ENCODE data around the gene TBX19. TPM values are rescaled to one million over a fixed set of nuclear protein-coding genes. Genes with fewer than 3 reads are reported as not detected.

The TBX19 gene
- total RNA-seq, 2 experiments from 2014 or later, result 0.22 to 0.74 TPM

DNA sequence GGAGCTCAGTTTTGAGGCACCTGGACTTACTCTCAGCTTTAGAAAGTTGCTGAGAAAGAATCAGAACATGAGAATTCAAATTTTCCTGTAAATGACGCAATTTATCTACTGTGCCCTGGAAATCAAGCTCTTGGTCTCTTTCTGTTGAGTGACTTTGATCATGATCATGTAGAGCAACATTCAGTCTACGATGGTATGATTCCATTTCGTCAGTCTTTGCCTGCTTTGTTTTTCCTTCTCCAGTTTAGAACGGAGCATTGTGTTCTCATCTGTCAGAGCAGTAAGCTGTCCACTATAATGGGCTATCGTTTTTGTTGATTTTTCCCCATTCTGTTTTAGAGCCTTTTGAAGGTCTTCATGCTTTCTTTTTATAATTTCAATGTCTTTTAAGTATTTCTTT is 34.2 kb upstream of the TBX19 start:
- Histone ChIP-seq H3K36me3 (ENCODE audit: insufficient read depth, low read length) (peaks cover 85% of the 10 kb centered on the region), H3K9me3 (ENCODE audit: low read length) (no peaks in the 10 kb centered on the region), H3K27ac (ENCODE audit: low read depth, low read length, poor library complexity, severe bottlenecking) (no peak overlapping the region), H4K20me1 (ENCODE audit: insufficient read depth, low read length) (no peaks in the 10 kb centered on the region), H3K4me3 (ENCODE audit: low read depth, low read length, poor library complexity, severe bottlenecking) (no peak overlapping the region), H3K79me2 (ENCODE audit: insufficient read depth, low read depth, low read length) (peaks cover 6% of the 10 kb centered on the region; the same call in 1 of the 2 replicates), H3K4me2 (ENCODE audit: low read length) (no peak overlapping the region), H3K9me2 (ENCODE audit: insufficient read depth, low read length) (no peaks in the 10 kb centered on the region), H3K4me1 (ENCODE audit: insufficient read depth, low read length, poor library complexity, severe bottlenecking) (no peaks in the 10 kb centered on the region), H2AFZ (ENCODE audit: low read length) (no peak overlapping the region)
- CTCF ChIA-PET (ENCODE audit: unreplicated experiment), result no interaction called here
- POLR2A ChIA-PET, result interaction anchor here (0.6 to 1.2 kb wide), 4 partner anchors 8 to 118 kb away, joined by 3 to 5 read pairs (median 3); no protein-coding TSS in a partner anchor
- no peak for DNase-seq (ENCODE audit: low spot score)
- BruUV-seq (replicated peaks), result no TSS peak
- intact Hi-C loops (cut with micrococcal nuclease; ENCODE audit: unreplicated experiment), result no loop called here
- TF ChIP-seq, protein P1, sequence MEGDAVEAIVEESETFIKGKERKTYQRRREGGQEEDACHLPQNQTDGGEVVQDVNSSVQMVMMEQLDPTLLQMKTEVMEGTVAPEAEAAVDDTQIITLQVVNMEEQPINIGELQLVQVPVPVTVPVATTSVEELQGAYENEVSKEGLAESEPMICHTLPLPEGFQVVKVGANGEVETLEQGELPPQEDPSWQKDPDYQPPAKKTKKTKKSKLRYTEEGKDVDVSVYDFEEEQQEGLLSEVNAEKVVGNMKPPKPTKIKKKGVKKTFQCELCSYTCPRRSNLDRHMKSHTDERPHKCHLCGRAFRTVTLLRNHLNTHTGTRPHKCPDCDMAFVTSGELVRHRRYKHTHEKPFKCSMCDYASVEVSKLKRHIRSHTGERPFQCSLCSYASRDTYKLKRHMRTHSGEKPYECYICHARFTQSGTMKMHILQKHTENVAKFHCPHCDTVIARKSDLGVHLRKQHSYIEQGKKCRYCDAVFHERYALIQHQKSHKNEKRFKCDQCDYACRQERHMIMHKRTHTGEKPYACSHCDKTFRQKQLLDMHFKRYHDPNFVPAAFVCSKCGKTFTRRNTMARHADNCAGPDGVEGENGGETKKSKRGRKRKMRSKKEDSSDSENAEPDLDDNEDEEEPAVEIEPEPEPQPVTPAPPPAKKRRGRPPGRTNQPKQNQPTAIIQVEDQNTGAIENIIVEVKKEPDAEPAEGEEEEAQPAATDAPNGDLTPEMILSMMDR (conservative IDR thresholded peaks at IDR 0.05; ENCODE audit: low read length), result no peak
- no peak for TF ChIP-seq EZH2phosphoT487 (IDR thresholded peaks at IDR 0.05; ENCODE audit: borderline replicate concordance, low read depth, low read length)

GRCh38 chr1:168252204-168252733 is 28.4 kb upstream of the TBX19 start:
- Histone ChIP-seq H2AFZ (ENCODE audit: low read length) (no peak overlapping the region), H3K79me2 (ENCODE audit: insufficient read depth, low read depth, low read length) (no peaks in the 10 kb centered on the region; the same call in 1 of the 2 replicates), H3K9me3 (ENCODE audit: low read length) (peaks cover 4% of the 10 kb centered on the region; the same call in 1 of the 2 replicates), H3K4me1 (ENCODE audit: insufficient read depth, low read length, poor library complexity, severe bottlenecking) (no peaks in the 10 kb centered on the region), H3K4me2 (ENCODE audit: low read length) (no peak overlapping the region), H3K27ac (ENCODE audit: low read depth, low read length, poor library complexity, severe bottlenecking) (no peak overlapping the region), H4K20me1 (ENCODE audit: insufficient read depth, low read length) (no peaks in the 10 kb centered on the region), H3K4me3 (ENCODE audit: low read depth, low read length, poor library complexity, severe bottlenecking) (no peak overlapping the region), H3K36me3 (ENCODE audit: insufficient read depth, low read length) (peaks cover 64% of the 10 kb centered on the region), H3K9me2 (ENCODE audit: insufficient read depth, low read length) (no peaks in the 10 kb centered on the region)
- DNase-seq (ENCODE audit: low spot score), result no peak
- TF ChIP-seq, protein P1 (conservative IDR thresholded peaks at IDR 0.05; ENCODE audit: low read length), result no peak
- TF ChIP-seq EZH2phosphoT487 (IDR thresholded peaks at IDR 0.05; ENCODE audit: borderline replicate concordance, low read depth, low read length), result no peak
- CTCF ChIA-PET (ENCODE audit: unreplicated experiment), result no interaction called here
- BruUV-seq (replicated peaks), result no TSS peak
- intact Hi-C loops (cut with micrococcal nuclease; ENCODE audit: unreplicated experiment), result no loop called here
- POLR2A ChIA-PET, result interaction anchor here (0.9 to 1.6 kb wide), 3 partner anchors 17 to 28 kb away, joined by 3 to 6 read pairs (median 3); partner anchors contain the start of gene SFT2D2

DNA sequence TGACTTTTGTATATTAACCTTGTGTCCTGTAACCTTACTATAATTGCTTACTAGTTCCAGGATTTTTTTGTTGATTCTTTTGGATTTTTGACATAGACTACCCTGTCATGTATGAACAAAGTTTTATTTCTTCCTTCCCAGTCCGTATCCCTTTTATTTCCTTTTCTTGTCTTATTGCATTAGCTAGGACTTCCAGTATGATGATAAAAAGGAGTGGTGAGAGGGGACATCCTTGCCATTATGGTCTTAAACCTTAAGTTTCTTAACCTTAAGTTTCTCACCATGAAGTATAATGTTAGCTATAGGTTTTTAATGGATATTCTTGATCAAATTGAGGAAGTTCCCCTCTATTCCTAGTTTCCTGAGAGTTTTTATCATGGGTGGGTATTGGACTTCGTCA is 24.5 kb upstream of the TBX19 start:
- H4K20me1 ChIP-seq (ENCODE audit: insufficient read depth, low read length), result no peaks in the 10 kb centered on the region
- ChIA-PET CTCF (ENCODE audit: unreplicated experiment) (no interaction called here), POLR2A (no interaction called here)
- intact Hi-C loops (cut with micrococcal nuclease; ENCODE audit: unreplicated experiment), result no loop called here
- no peak overlapping the region for H3K4me3 ChIP-seq (ENCODE audit: low read depth, low read length, poor library complexity, severe bottlenecking)
- H3K36me3 ChIP-seq (ENCODE audit: insufficient read depth, low read length), result peaks cover 34% of the 10 kb centered on the region
- H3K79me2 ChIP-seq (ENCODE audit: insufficient read depth, low read depth, low read length), result no peaks in the 10 kb centered on the region; the same call in 1 of the 2 replicates
- no peak for DNase-seq (ENCODE audit: low spot score)
- no peaks in the 10 kb centered on the region for H3K9me2 ChIP-seq (ENCODE audit: insufficient read depth, low read length)
- no peak for TF ChIP-seq EZH2phosphoT487 (IDR thresholded peaks at IDR 0.05; ENCODE audit: borderline replicate concordance, low read depth, low read length)
- TF ChIP-seq, protein P1 (conservative IDR thresholded peaks at IDR 0.05; ENCODE audit: low read length), result no peak
- no peaks in the 10 kb centered on the region for H3K4me1 ChIP-seq (ENCODE audit: insufficient read depth, low read length, poor library complexity, severe bottlenecking)
- H3K27ac ChIP-seq (ENCODE audit: low read depth, low read length, poor library complexity, severe bottlenecking), result no peak overlapping the region
- no peak overlapping the region for H3K4me2 ChIP-seq (ENCODE audit: low read length)
- BruUV-seq (replicated peaks), result no TSS peak
- no peak overlapping the region for H2AFZ ChIP-seq (ENCODE audit: low read length)
- peaks cover 4% of the 10 kb centered on the region; the same call in 1 of the 2 replicates for H3K9me3 ChIP-seq (ENCODE audit: low read length)
